ENCODE results near the gene GRHL1. TPM values are rescaled to one million over a fixed set of nuclear protein-coding genes. Genes with fewer than 3 reads are reported as not detected.

Gene GRHL1
- total RNA-seq, 1 experiment from 2014 or later, result 2.5 TPM

- Histone ChIP-seq H2BK120ac (ENCODE audit: low read depth, low read length, poor library complexity, severe bottlenecking) (no peak overlapping the region), H3K23me2 (ENCODE audit: insufficient read length, low read depth, low read length, poor library complexity, severe bottlenecking) (no peaks in the 10 kb centered on the region), H3K4ac (ENCODE audit: low read depth, low read length) (no peak overlapping the region), H3K9me3 (ENCODE audit: control insufficient read depth, low read depth, low read length) (no peaks in the 10 kb centered on the region), H3K79me2 (ENCODE audit: insufficient read depth, low read length) (no peaks in the 10 kb centered on the region), H2BK12ac (ENCODE audit: insufficient read length, low read depth, low read length) (no peak overlapping the region), H3K27ac (ENCODE audit: insufficient read length, low read depth, low read length) (no peak overlapping the region), H3K9ac (ENCODE audit: extremely low read depth, insufficient read length, low read length) (no peak overlapping the region), H3K23ac (ENCODE audit: insufficient read length, low read depth, low read length) (no peak overlapping the region), H3K4me2 (ENCODE audit: insufficient read depth, insufficient read length, low read length) (no peak overlapping the region), H3K14ac (ENCODE audit: insufficient read depth, low read length) (no peak overlapping the region), H3K79me1 (ENCODE audit: insufficient read depth, low read depth, low read length, poor library complexity, severe bottlenecking) (no peaks in the 10 kb centered on the region), H2BK5ac (ENCODE audit: insufficient read length, low read length) (no peak overlapping the region), H2AK5ac (ENCODE audit: insufficient read length, low read length) (no peak overlapping the region), H4K5ac (ENCODE audit: insufficient read length, low read depth, low read length) (no peak overlapping the region), H2AFZ (ENCODE audit: low read length) (no peak overlapping the region), H3K4me1 (ENCODE audit: insufficient read depth, low read length) (no peaks in the 10 kb centered on the region), H2BK20ac (ENCODE audit: low read depth, low read length, poor library complexity, severe bottlenecking) (no peak overlapping the region), H4K8ac (replicated peaks; ENCODE audit: insufficient read length, low read depth, low read length) (no peak overlapping the region), H4K91ac (ENCODE audit: insufficient read length, low read depth, low read length) (no peak overlapping the region), H2BK15ac (ENCODE audit: low read depth, low read length) (no peak overlapping the region), H3K56ac (ENCODE audit: insufficient read length, low read depth, low read length) (no peak overlapping the region), H4K20me1 (ENCODE audit: control insufficient read depth, insufficient read depth, insufficient read length) (no peaks in the 10 kb centered on the region), H3K18ac (ENCODE audit: insufficient read length, low read depth, low read length) (no peak overlapping the region), H3K27me3 (ENCODE audit: insufficient read depth, low read length) (no peaks in the 10 kb centered on the region), H3T11ph (ENCODE audit: low read length) (no peak overlapping the region)
- no peaks in the 10 kb centered on the region for H3K36me3 Mint-ChIP-seq (ENCODE audit: insufficient read depth in 1 of 3, low read depth in 3 of 3)
- no peak overlapping the region for H3K27ac Mint-ChIP-seq
- H3K4me1 Mint-ChIP-seq, result no peaks in the 10 kb centered on the region
- no peak for TF ChIP-seq CTCF (conservative IDR thresholded peaks at IDR 0.05)
- no peaks in the 10 kb centered on the region for H3K9me3 Mint-ChIP-seq
- H3K4me3 Mint-ChIP-seq, result no peak overlapping the region
- no peaks in the 10 kb centered on the region for H3K27me3 Mint-ChIP-seq (ENCODE audit: low read depth)
- no CpG with 5 or more reads among the region's 6 CpGs for WGBS (ENCODE audit: extremely low coverage, insufficient read length, low lambda C conversion rate)
- DNase-seq, result no peak
Observed at GRCh38 chr2:9984871-9985480, 33.5 kb downstream of the GRHL1 start.
